ENCODE data around the gene AP1B1.

DNA sequence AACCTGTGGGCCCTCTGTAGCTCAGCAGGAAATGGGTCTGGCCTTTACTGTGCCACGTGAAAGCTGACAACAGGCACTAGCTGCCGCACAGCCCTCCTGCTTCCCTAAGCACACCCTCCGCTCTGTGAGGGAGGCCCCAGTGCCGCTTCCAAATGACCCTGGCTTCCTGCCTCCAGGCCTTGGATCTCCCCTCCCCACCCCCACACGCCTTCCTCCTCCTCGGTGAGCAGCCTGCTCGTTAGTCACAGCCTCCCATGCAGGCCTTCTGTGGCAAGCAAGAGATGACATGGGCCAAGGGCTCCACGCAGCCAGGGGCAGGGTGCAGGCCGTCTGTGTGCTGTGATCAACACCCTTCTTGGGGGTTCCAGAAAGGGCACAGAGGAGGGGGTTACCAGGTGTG is 57.6 kb downstream of the AP1B1 start:
- TF ChIP-seq, protein P1, sequence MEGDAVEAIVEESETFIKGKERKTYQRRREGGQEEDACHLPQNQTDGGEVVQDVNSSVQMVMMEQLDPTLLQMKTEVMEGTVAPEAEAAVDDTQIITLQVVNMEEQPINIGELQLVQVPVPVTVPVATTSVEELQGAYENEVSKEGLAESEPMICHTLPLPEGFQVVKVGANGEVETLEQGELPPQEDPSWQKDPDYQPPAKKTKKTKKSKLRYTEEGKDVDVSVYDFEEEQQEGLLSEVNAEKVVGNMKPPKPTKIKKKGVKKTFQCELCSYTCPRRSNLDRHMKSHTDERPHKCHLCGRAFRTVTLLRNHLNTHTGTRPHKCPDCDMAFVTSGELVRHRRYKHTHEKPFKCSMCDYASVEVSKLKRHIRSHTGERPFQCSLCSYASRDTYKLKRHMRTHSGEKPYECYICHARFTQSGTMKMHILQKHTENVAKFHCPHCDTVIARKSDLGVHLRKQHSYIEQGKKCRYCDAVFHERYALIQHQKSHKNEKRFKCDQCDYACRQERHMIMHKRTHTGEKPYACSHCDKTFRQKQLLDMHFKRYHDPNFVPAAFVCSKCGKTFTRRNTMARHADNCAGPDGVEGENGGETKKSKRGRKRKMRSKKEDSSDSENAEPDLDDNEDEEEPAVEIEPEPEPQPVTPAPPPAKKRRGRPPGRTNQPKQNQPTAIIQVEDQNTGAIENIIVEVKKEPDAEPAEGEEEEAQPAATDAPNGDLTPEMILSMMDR (conservative IDR thresholded peaks at IDR 0.05; ENCODE audit: low read depth, low read length), result no peak
- no peak for TF ChIP-seq POLR2A (IDR thresholded peaks at IDR 0.05; ENCODE audit: low read depth, low read length)
- TF ChIP-seq, protein P2, sequence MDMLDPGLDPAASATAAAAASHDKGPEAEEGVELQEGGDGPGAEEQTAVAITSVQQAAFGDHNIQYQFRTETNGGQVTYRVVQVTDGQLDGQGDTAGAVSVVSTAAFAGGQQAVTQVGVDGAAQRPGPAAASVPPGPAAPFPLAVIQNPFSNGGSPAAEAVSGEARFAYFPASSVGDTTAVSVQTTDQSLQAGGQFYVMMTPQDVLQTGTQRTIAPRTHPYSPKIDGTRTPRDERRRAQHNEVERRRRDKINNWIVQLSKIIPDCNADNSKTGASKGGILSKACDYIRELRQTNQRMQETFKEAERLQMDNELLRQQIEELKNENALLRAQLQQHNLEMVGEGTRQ (IDR thresholded peaks at IDR 0.05; ENCODE audit: low read depth, low read length), result no peak
- no peak for TF ChIP-seq MAFK (IDR thresholded peaks at IDR 0.05; ENCODE audit: low read depth, low read length)
- TF ChIP-seq NFE2L2 (IDR thresholded peaks at IDR 0.05; ENCODE audit: low read depth, low read length), result no peak
- TF ChIP-seq CHD1 (IDR thresholded peaks at IDR 0.05; ENCODE audit: low read depth, low read length), result no peak
- TF ChIP-seq FOS (IDR thresholded peaks at IDR 0.05; ENCODE audit: low read depth, low read length), result no peak
- no peak for TF ChIP-seq SMC3 (IDR thresholded peaks at IDR 0.05; ENCODE audit: low read depth, low read length)
- no peak for TF ChIP-seq MAZ (IDR thresholded peaks at IDR 0.05; ENCODE audit: borderline replicate concordance, low read depth, low read length)
- no peak for TF ChIP-seq RAD21 (IDR thresholded peaks at IDR 0.05; ENCODE audit: low read length)
- TF ChIP-seq CEBPB (IDR thresholded peaks at IDR 0.05; ENCODE audit: low read depth, low read length), result no peak
- TF ChIP-seq, protein P3, sequence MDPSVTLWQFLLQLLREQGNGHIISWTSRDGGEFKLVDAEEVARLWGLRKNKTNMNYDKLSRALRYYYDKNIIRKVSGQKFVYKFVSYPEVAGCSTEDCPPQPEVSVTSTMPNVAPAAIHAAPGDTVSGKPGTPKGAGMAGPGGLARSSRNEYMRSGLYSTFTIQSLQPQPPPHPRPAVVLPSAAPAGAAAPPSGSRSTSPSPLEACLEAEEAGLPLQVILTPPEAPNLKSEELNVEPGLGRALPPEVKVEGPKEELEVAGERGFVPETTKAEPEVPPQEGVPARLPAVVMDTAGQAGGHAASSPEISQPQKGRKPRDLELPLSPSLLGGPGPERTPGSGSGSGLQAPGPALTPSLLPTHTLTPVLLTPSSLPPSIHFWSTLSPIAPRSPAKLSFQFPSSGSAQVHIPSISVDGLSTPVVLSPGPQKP (IDR thresholded peaks at IDR 0.05; ENCODE audit: borderline replicate concordance, low read depth, low read length), result no peak
- TF ChIP-seq BHLHE40 (IDR thresholded peaks at IDR 0.05; ENCODE audit: low read depth, low read length), result no peak

Measured in IMR-90 (cell line).